Stimulated activated CD4-positive, alpha-beta T cell treated with anti-CD3 and anti-CD28 coated beads, TNF-alpha, amount 100 ng/mL, for 1 hour (primary cell): ENCODE results near the gene CTCF.

ENCODE experiments used
- DNase-seq, 3 donors: peaks; one replicate each; pipeline ENCODE4 v3.0.0-alpha.2; 2020; ENCODE audit warnings: low read depth in 3 of 3, low spot score in 1 of 3

The CTCF gene

GRCh38 chr16:67649494-67649931 is 87.2 kb downstream of the CTCF start:
- DNase-seq, result no peak

- no peak for DNase-seq
Observed at GRCh38 chr16:67650023-67650422, 87.7 kb downstream of the CTCF start.

- no peak for DNase-seq
Observed at GRCh38 chr16:67651039-67651438, 88.7 kb downstream of the CTCF start.

GRCh38 chr16:67651847-67652246 is 89.5 kb downstream of the CTCF start:
- no peak for DNase-seq

GRCh38 chr16:67652578-67653127 is 90.3 kb downstream of the CTCF start:
- no peak for DNase-seq

- no peak for DNase-seq
Observed at GRCh38 chr16:67653128-67653788, 90.9 kb downstream of the CTCF start.

GRCh38 chr16:67653789-67654402 is 91.6 kb downstream of the CTCF start:
- no peak for DNase-seq

- DNase-seq, result no peak
Observed at GRCh38 chr16:67654403-67654911, 92.1 kb downstream of the CTCF start.

GRCh38 chr16:67655363-67655762 is 93.0 kb downstream of the CTCF start:
- DNase-seq, result no peak

- DNase-seq, result no peak
Observed at GRCh38 chr16:67656344-67657016, 94.2 kb downstream of the CTCF start.

GRCh38 chr16:67657017-67657608 is 94.8 kb downstream of the CTCF start:
- no peak for DNase-seq

- no peak for DNase-seq
Observed at GRCh38 chr16:67657751-67658518, 95.6 kb downstream of the CTCF start.

- DNase-seq, result no peak
Observed at GRCh38 chr16:67658849-67659674, 96.7 kb downstream of the CTCF start.

- peak; percentile 80 to 94 (median 87) for DNase-seq
Observed at GRCh38 chr16:67659675-67660563, 97.6 kb downstream of the CTCF start, which contains the start of gene ACD. Gene ACD, minus strand, starts transcription at chr16:67660260. Its CDS starts 40 bp downstream, at chr16:67660220.

GRCh38 chr16:67660564-67661028 is 98.3 kb downstream of the CTCF start, which contains the start of gene PARD6A:
Gene PARD6A, plus strand, starts transcription at chr16:67660960. Its CDS starts 79 bp downstream, at chr16:67661039.
- DNase-seq, result peak; percentile 83 to 87 (median 86)

GRCh38 chr16:67661101-67661761 is 98.9 kb downstream of the CTCF start:
- DNase-seq, result no peak

GRCh38 chr16:67661886-67662652 is 99.7 kb downstream of the CTCF start:
- no peak for DNase-seq
